Activated naive CD8-positive, alpha-beta T cell treated with anti-CD3 and anti-CD28 coated beads for 36 hours (primary cell): Measurements from ENCODE around the gene SSBP4. TPM values are rescaled to one million over a fixed set of nuclear protein-coding genes. Genes with fewer than 3 reads are reported as not detected.
A peak's percentile ranks its signal among the peaks of the same experiment; 100 is the strongest.

Experiments
- DNase-seq: peaks from one replicate; pipeline ENCODE4 v3.0.0; 2021
- H3K27ac Mint-ChIP-seq: one replicate; pipeline ENCODE4 v1.8.0; 2022; ENCODE audit warnings: mild to moderate bottlenecking, moderate library complexity, mixed read lengths
- H3K27me3 Mint-ChIP-seq: one replicate; pipeline ENCODE4 v1.8.0; 2022; ENCODE audit warnings: mild to moderate bottlenecking, mixed read lengths
- H3K36me3 Mint-ChIP-seq: one replicate; pipeline ENCODE4 v1.8.0; 2021; ENCODE audit warnings: mild to moderate bottlenecking, mixed read lengths
- H3K4me1 Mint-ChIP-seq: one replicate; pipeline ENCODE4 v1.8.0; 2021; ENCODE audit warnings: mixed read lengths
- H3K4me3 Mint-ChIP-seq: one replicate; pipeline ENCODE4 v1.8.0; 2022; ENCODE audit warnings: mild to moderate bottlenecking, moderate library complexity, mixed read lengths
- H3K9me3 Mint-ChIP-seq: one replicate; pipeline ENCODE4 v1.8.0; 2022; ENCODE audit warnings: mixed read lengths
- total RNA-seq, 2 experiments: library from RNA; stranded (reverse); gene quantifications; one replicate each; pipeline ENCODE4 v1.2.3, GENCODE V29; 2021

The SSBP4 gene
- total RNA-seq, 2 experiments from 2014 or later = 96.1 to 101 TPM

GRCh38 chr19:18431351-18432197, 12.4 kb downstream of the SSBP4 start:
- no peaks in the 10 kb centered on the region for H3K27me3 Mint-ChIP-seq
- no peak overlapping the region for H3K27ac Mint-ChIP-seq
- no peak overlapping the region for H3K4me3 Mint-ChIP-seq
- peaks cover 10% of the 10 kb centered on the region for H3K36me3 Mint-ChIP-seq
- no peaks in the 10 kb centered on the region for H3K9me3 Mint-ChIP-seq
- H3K4me1 Mint-ChIP-seq = peaks cover 28% of the 10 kb centered on the region
- DNase-seq = no peak

GRCh38 chr19:18432275-18433014, 13.2 kb downstream of the SSBP4 start:
- Mint-ChIP-seq H3K36me3 (peaks cover 10% of the 10 kb centered on the region), H3K27me3 (no peaks in the 10 kb centered on the region), H3K4me1 (peaks cover 31% of the 10 kb centered on the region), H3K4me3 (peak overlapping the region; percentile 42), H3K27ac (peak overlapping the region; percentile 34), H3K9me3 (no peaks in the 10 kb centered on the region)
- DNase-seq = no peak

DNA sequence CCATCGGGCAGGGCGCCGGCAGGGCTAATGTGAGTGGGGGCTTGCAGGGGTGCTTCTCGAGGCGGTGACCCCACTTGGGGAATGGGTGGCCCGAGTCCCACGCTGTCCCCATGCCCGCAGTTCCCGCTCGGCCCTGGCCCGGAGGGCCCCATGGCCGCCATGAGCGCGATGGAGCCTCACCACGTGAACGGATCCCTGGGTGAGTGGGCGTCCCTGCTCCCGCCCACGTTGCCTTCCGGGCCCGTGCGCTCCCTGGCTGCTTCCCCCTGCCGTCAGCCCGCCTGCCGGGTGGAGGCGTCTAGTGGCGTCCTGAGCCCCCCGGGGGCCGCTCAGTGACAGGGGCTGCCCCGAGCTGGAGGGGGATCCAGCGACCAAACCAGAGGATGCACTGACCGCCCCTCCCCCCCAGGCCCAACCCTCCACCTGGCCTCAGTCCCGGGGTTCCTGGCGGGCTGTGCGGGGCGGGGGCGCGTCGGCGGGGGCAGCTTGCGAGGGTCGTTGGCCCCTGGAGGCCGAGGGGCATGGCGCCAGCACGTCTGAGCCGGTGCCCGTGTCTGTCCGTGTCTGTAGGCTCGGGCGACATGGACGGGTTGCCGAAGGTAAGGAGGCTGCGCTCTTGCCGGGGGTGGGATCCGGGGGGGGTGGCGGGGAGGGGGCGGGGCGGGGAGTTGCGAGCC, 14.0 kb downstream of the SSBP4 start:
- Mint-ChIP-seq H3K4me3 (peak overlapping the region; percentile 40), H3K4me1 (peaks cover 31% of the 10 kb centered on the region), H3K27ac (peak overlapping the region; percentile 34), H3K27me3 (no peaks in the 10 kb centered on the region), H3K36me3 (peaks cover 10% of the 10 kb centered on the region), H3K9me3 (no peaks in the 10 kb centered on the region)
- no peak for DNase-seq

GRCh38 chr19:18433735-18434398, 14.7 kb downstream of the SSBP4 start:
- peak overlapping the region; percentile 66 for H3K4me3 Mint-ChIP-seq
- peaks cover 29% of the 10 kb centered on the region for H3K4me1 Mint-ChIP-seq
- peak overlapping the region; percentile 69 for H3K27ac Mint-ChIP-seq
- H3K9me3 Mint-ChIP-seq = no peaks in the 10 kb centered on the region
- no peaks in the 10 kb centered on the region for H3K27me3 Mint-ChIP-seq
- no peak for DNase-seq
- H3K36me3 Mint-ChIP-seq = peaks cover 10% of the 10 kb centered on the region

DNA sequence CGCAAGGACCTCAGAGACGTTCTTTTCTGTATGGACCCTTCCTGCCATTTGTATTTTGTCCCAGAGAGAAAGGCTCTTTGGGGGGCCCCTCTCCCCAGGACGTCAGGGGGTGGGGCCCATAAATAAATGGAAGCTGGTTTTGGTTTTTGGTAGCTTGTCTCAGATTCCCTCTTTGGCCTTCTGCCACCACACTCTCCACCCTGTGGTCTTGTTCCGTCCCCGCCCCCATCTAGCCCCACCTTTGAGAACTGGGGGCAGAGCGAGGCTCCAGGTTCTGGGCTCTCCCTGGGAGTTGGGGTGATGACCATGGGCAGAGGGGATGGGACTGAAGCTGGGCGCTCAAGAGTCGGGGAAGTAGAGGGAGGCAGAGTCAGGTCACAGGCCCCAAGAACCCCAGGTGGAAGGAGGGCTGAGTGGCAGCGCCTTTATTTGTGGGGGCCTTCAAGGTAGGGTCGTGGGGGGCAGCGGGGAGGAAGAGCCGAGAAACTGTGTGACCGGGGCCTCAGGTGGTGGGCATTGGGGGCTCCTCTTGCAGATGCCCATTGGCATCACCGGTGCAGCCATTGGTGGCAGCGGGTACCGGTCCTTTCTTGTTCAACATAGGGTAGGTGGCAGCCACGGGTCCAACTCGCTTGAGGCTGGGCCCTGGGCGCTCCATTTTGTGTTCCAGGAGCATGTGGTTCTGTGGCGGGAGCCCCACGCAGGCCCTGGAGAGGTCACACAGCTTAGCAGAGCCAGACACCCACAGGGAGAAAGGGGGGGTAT, 15.4 kb downstream of the SSBP4 start:
- Mint-ChIP-seq H3K4me1 (peaks cover 31% of the 10 kb centered on the region), H3K27me3 (no peaks in the 10 kb centered on the region), H3K4me3 (peak overlapping the region; percentile 66), H3K36me3 (peaks cover 10% of the 10 kb centered on the region), H3K27ac (peak overlapping the region; percentile 69), H3K9me3 (no peaks in the 10 kb centered on the region)
- no peak for DNase-seq

GRCh38 chr19:18435178-18435841, 16.1 kb downstream of the SSBP4 start:
- no peak for DNase-seq
- peaks cover 30% of the 10 kb centered on the region for H3K4me1 Mint-ChIP-seq
- H3K36me3 Mint-ChIP-seq = peaks cover 10% of the 10 kb centered on the region
- H3K27me3 Mint-ChIP-seq = no peaks in the 10 kb centered on the region
- no peaks in the 10 kb centered on the region for H3K9me3 Mint-ChIP-seq
- H3K4me3 Mint-ChIP-seq = no peak overlapping the region
- H3K27ac Mint-ChIP-seq = no peak overlapping the region

DNA sequence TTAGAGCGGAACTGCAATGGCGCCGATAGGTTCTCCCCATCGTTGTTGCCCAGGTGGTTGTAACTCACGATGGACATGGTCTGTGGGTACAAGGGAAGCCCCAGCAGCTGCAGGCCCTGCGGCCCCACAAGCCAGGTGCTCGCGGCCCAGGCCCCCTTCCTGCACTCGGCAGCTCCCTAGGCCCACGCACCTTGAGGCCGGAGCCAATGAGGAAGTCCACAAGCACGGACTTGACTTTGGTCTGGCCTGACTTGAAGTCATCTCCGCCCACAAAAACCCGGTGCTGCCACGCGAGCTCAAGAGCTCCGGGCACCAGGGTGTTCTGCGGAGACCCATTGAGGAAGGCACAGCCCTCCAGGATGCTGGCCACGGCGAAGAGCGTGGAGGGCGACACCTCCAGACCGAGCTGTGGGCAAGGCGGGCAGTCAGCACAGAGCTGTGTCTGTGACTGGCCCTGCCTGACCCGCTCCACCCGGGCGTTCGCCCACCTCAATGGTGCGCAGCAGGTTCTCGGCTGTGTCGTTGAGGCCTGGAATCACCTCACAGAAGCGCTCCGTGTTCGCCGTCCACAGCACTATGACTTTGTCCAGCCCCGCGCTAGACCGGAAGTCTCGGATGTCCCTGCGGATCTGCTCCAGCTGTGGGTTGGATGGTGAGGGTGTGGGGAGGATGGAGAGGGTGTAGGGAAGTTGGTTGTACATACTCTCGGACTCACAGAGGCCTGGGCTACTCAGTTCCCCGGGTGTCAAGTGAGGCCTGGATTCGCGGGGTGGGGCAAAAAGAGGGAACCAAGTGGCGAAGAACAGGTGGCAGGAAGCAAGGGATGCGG, 16.9 kb downstream of the SSBP4 start:
- Mint-ChIP-seq H3K4me3 (peak overlapping the region; percentile 65), H3K4me1 (peaks cover 29% of the 10 kb centered on the region), H3K27ac (peak overlapping the region; percentile 50)

DNA sequence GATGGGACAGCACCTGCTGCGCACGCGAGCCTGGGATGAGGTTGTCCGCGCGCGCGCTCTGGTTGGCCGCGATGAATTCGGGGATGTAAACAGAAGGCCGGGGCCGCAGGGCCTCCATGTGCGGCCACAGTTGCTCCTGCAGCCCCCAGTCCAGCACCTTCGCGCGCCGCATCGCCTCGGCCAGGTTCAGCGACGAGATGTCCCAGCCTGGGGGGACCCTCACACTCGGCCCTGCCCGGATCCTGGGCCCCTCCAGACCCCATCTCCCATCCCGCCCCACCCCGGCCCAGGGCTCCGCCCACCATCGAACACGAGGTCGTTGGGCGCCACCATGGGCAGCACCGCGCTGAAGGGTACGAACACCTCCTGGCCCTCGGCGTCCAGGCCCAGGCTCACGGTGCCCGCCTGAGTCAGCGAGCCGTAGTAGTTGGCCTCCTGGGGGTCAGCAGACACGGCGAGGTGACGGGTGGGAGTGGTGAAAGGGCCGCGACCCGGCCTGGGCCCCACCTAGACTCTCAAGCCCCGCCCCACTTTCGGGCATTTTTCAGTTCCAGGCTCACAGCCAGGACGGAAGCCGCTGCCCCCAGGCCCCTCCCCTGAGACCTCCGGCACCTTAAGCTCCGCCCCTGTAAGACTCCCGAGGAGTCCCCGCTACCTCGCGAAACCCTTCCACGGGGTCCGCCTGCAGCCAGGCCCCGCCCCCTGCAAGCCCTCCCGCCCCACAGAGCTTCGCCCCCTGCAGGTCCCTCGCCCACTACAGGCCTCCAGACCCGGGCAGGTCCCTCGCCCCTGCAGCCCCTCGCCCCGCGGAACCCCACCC, 17.7 kb downstream of the SSBP4 start:
- H3K27ac Mint-ChIP-seq = peak overlapping the region; percentile 50

More for the DNA sequence above, 16.9 kb downstream of the SSBP4 start:
- no peaks in the 10 kb centered on the region for H3K27me3 Mint-ChIP-seq
- H3K36me3 Mint-ChIP-seq = peaks cover 10% of the 10 kb centered on the region
- no peak for DNase-seq
- no peaks in the 10 kb centered on the region for H3K9me3 Mint-ChIP-seq

DNA sequence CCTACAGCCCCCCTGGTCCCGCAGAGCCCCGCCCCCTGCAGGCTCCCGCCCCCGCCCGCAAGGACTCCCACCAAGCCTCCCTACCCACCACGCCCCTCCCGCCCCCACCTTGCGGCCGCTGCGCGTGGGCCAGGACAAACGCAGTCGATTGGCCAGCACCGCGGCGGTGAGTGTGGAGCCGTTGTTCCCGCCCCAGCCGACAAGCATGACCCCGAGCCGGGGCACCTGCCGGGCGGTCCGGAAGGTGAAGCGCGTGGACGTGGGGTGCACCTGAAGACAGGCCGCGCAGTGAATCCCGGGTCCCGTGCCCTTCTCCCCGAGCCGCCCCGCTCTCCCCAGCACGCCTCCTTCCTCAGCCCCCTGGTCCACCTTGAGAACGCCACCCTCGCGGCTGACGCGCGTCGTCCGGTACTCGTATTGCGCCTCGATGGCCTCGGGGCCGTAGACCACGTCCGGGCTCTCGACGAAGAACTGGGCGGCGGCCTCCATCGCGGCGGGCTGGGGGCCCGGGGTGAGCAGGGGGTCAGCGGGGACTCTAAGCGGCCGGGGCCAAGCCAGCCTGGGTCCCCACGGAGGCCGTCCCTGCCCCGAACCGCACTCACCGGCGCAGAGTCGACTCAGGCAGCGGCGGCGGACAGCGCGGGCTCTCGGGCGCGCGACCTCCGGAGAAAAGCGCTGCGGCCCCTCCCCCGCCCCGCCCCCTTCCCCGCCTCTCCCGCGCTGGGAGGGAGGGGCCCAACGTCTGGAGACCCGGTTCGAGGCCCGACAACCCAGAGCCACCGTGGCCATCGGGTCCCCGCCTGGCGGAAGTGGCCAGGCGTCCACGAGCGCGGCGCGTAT, 18.5 kb downstream of the SSBP4 start, which contains the start of gene ISYNA1:
TSS of gene ISYNA1 (minus strand) at position 643 of the 840 bp plus-strand sequence. CDS start at position 489, 154 bp downstream.
- Mint-ChIP-seq H3K27ac (peak within 1 kb of the TSS; percentile 20), H3K9me3 (peaks cover 3% of the 10 kb centered on the region)

More for the DNA sequence above, 17.7 kb downstream of the SSBP4 start:
- peaks cover 29% of the 10 kb centered on the region for H3K4me1 Mint-ChIP-seq
- no peaks in the 10 kb centered on the region for H3K9me3 Mint-ChIP-seq
- peak; percentile 88 for DNase-seq
- peak overlapping the region; percentile 69 for H3K4me3 Mint-ChIP-seq
- H3K27me3 Mint-ChIP-seq = no peaks in the 10 kb centered on the region
- H3K36me3 Mint-ChIP-seq = peaks cover 9% of the 10 kb centered on the region

GRCh38 chr19:18438331-18439024, 19.3 kb downstream of the SSBP4 start:
- Mint-ChIP-seq H3K4me3 (no peak overlapping the region), H3K9me3 (peaks cover 3% of the 10 kb centered on the region), H3K27me3 (no peaks in the 10 kb centered on the region), H3K36me3 (peaks cover 15% of the 10 kb centered on the region), H3K4me1 (peaks cover 29% of the 10 kb centered on the region), H3K27ac (no peak overlapping the region)
- DNase-seq = no peak

More for the DNA sequence above, 18.5 kb downstream of the SSBP4 start, which contains the start of gene ISYNA1:
- peaks cover 29% of the 10 kb centered on the region for H3K4me1 Mint-ChIP-seq
- peak within 1 kb of the TSS; percentile 69 for H3K4me3 Mint-ChIP-seq
- DNase-seq = peak; percentile 69
- no peaks in the 10 kb centered on the region for H3K27me3 Mint-ChIP-seq
- peaks cover 14% of the 10 kb centered on the region for H3K36me3 Mint-ChIP-seq
